Endothelial cell (in vitro differentiated cells): ENCODE results near the gene HPD. TPM values are rescaled to one million over a fixed set of nuclear protein-coding genes. Genes with fewer than 3 reads are reported as not detected.

Source experiments
- DNase-seq: peaks from one replicate; pipeline ENCODE4 v3.0.0; 2021; ENCODE audit warnings: low spot score
- H3K27ac Mint-ChIP-seq: one replicate; pipeline ENCODE4 v1.8.0; 2021; ENCODE audit warnings: mixed read lengths, inconsistent platforms; ENCODE audit not compliant: unreplicated experiment
- H3K27me3 Mint-ChIP-seq: one replicate; pipeline ENCODE4 v1.8.0; 2021; ENCODE audit warnings: mild to moderate bottlenecking, moderate library complexity, mixed read lengths, inconsistent platforms; ENCODE audit not compliant: unreplicated experiment
- H3K36me3 Mint-ChIP-seq: one replicate; pipeline ENCODE4 v1.8.0; 2021; ENCODE audit warnings: mild to moderate bottlenecking, low read depth, mixed read lengths, inconsistent platforms; ENCODE audit not compliant: unreplicated experiment
- H3K4me1 Mint-ChIP-seq: one replicate; pipeline ENCODE4 v1.8.0; 2021; ENCODE audit warnings: mild to moderate bottlenecking, mixed read lengths, inconsistent platforms; ENCODE audit not compliant: unreplicated experiment
- H3K4me3 Mint-ChIP-seq: one replicate; pipeline ENCODE4 v1.8.0; 2021; ENCODE audit warnings: mild to moderate bottlenecking, mixed read lengths, inconsistent platforms; ENCODE audit not compliant: unreplicated experiment
- H3K9me3 Mint-ChIP-seq: one replicate; pipeline ENCODE4 v1.8.0; 2021; ENCODE audit warnings: mixed read lengths, inconsistent platforms; ENCODE audit not compliant: unreplicated experiment
- CTCF ChIP-seq: fragments of 200-600 bp; sonication (generic); IDR thresholded peaks from one replicate; pipeline ENCODE4 v1.5.0; 2021; ENCODE audit warnings: antibody characterized with exemption; ENCODE audit not compliant: unreplicated experiment
- long read RNA-seq: library from polyadenylated mRNA; unstranded; transcript quantifications from one replicate; pipeline ENCODE4 v2.0.0, GENCODE V29; 2020; ENCODE audit not compliant: unreplicated experiment
- total RNA-seq: library from RNA; stranded (reverse); fragmentation: NEBNext Ultra II Directional; extraction: Animal tissue kit (Norgen Biotek cat#: 25700); gene quantifications from one replicate; pipeline ENCODE4 v1.2.1, GENCODE V29; 2021; ENCODE audit not compliant: unreplicated experiment

HPD gene
- not detected for total RNA-seq
- long read RNA-seq = 0 reads

- no peak for DNase-seq
- Mint-ChIP-seq H3K4me1 (peaks cover 3% of the 10 kb centered on the region), H3K9me3 (no peaks in the 10 kb centered on the region)
Measured at GRCh38 chr12:121858662-121859572, at the start of gene HPD. HPD (minus strand) TSS chr12:121858859; CDS start chr12:121858823, 36 bp downstream.

GRCh38 chr12:121905746-121906145 lies 47.1 kb upstream of the HPD start:
- Mint-ChIP-seq H3K4me1 (no peaks in the 10 kb centered on the region), H3K4me3 (no peak overlapping the region), H3K9me3 (no peaks in the 10 kb centered on the region), H3K36me3 (peaks cover 33% of the 10 kb centered on the region), H3K27me3 (peaks cover 2% of the 10 kb centered on the region), H3K27ac (no peak overlapping the region)
- TF ChIP-seq CTCF = no peak
- DNase-seq = no peak

More at GRCh38 chr12:121858662-121859572, at the start of gene HPD:
- no peak within 1 kb of the TSS for H3K4me3 Mint-ChIP-seq
- H3K27ac Mint-ChIP-seq = no peak within 1 kb of the TSS
- no peaks in the 10 kb centered on the region for H3K36me3 Mint-ChIP-seq
- no peak for TF ChIP-seq CTCF
- H3K27me3 Mint-ChIP-seq = peaks cover 7% of the 10 kb centered on the region

GRCh38 chr12:121903202-121903601 lies 44.5 kb upstream of the HPD start:
- DNase-seq = no peak

GRCh38 chr12:121899590-121899989 lies 40.9 kb upstream of the HPD start:
- H3K9me3 Mint-ChIP-seq = no peaks in the 10 kb centered on the region
- H3K4me1 Mint-ChIP-seq = no peaks in the 10 kb centered on the region
- no peak for TF ChIP-seq CTCF
- DNase-seq = no peak
- no peak overlapping the region for H3K4me3 Mint-ChIP-seq
- H3K27me3 Mint-ChIP-seq = no peaks in the 10 kb centered on the region
- peaks cover 35% of the 10 kb centered on the region for H3K36me3 Mint-ChIP-seq
- no peak overlapping the region for H3K27ac Mint-ChIP-seq

More at GRCh38 chr12:121903202-121903601, 44.5 kb upstream of the HPD start:
- Mint-ChIP-seq H3K9me3 (no peaks in the 10 kb centered on the region), H3K4me1 (no peaks in the 10 kb centered on the region), H3K36me3 (peaks cover 30% of the 10 kb centered on the region), H3K27ac (no peak overlapping the region), H3K27me3 (no peaks in the 10 kb centered on the region), H3K4me3 (peak overlapping the region; percentile 21)
- no peak for TF ChIP-seq CTCF

GRCh38 chr12:121898287-121898686 lies 39.6 kb upstream of the HPD start:
- no peak for TF ChIP-seq CTCF
- Mint-ChIP-seq H3K4me3 (no peak overlapping the region), H3K36me3 (peaks cover 36% of the 10 kb centered on the region), H3K27ac (no peak overlapping the region), H3K9me3 (no peaks in the 10 kb centered on the region), H3K4me1 (no peaks in the 10 kb centered on the region), H3K27me3 (no peaks in the 10 kb centered on the region)
- no peak for DNase-seq
